Measurements from ENCODE around the gene XRCC6.
"Not testable (repeated sequence)": the region's sequence is repeated elsewhere in the genome, so short reads cannot be mapped to it uniquely, and the experiment has no call there.

- not testable (repeated sequence) for TF ChIP-seq CTCF, POLR2A (IDR thresholded peaks at IDR 0.05)
Measured at GRCh38 chr22:41631615-41632014, 10.5 kb downstream of the XRCC6 start.

Data from testis (tissue), 2 donors.